ENCODE results near the gene MUSTN1.

- TF ChIP-seq EZH2 (IDR thresholded peaks at IDR 0.05; ENCODE audit: insufficient read depth, poor library complexity, severe bottlenecking) (no peak), EZH2phosphoT487 (IDR thresholded peaks at IDR 0.05; ENCODE audit: insufficient read depth, low read depth) (no peak)
These were observed 4.4 kb upstream of the MUSTN1 start for GRCh38 chr3:52839268-52839575.
